Activated gamma-delta T cell treated with Interleukin-2 at 50 U/mL for 16 hours (primary cell): Measurements from ENCODE around the gene UBL7.
A peak's percentile ranks its signal among the peaks of the same experiment; 100 is the strongest.

Experiments used
- DNase-seq: peaks from one replicate; pipeline ENCODE4 v3.0.0-alpha.2; 2020

UBL7 gene

DNA sequence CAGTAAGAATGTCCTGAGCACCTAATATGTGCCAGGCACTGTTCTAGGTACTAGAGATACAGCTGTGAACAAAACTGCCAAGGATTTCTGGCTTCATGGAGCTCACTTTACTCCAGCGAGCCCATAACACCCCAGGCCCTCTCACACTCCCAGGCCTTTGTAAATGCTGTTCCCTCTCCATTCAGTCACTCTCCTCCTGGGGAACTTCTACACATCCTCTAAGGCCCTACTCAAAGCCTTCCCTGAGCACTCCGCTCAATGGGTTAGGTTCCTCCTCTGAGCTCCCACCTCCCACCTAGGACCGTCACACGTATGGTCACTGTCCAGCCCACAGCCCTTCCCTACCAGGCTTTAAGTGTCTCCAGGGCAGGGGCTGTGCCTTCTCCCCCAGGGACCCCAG, 54.4 kb downstream of the UBL7 start:
- no peak for DNase-seq

GRCh38 chr15:74405823-74406222, 55.1 kb downstream of the UBL7 start:
- DNase-seq: no peak

- DNase-seq: no peak
Measured at GRCh38 chr15:74403991-74404563, 56.9 kb downstream of the UBL7 start.

DNA sequence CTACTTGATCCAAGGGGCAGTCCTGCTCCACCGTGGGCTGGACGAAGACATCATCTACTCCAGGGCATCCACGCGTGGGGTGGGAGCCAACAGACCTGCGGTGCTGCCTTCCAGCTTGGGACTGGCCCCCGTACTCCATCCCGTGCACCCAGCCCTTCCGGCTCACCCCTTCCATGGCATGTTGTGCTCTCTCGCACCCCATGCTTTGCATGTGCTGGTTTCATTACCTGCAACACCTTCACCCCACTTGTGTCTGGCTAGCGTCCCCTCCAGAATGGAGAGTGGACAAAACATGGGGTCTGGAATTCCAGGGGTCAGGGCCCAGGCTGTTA, 57.4 kb downstream of the UBL7 start:
- DNase-seq: no peak

DNA sequence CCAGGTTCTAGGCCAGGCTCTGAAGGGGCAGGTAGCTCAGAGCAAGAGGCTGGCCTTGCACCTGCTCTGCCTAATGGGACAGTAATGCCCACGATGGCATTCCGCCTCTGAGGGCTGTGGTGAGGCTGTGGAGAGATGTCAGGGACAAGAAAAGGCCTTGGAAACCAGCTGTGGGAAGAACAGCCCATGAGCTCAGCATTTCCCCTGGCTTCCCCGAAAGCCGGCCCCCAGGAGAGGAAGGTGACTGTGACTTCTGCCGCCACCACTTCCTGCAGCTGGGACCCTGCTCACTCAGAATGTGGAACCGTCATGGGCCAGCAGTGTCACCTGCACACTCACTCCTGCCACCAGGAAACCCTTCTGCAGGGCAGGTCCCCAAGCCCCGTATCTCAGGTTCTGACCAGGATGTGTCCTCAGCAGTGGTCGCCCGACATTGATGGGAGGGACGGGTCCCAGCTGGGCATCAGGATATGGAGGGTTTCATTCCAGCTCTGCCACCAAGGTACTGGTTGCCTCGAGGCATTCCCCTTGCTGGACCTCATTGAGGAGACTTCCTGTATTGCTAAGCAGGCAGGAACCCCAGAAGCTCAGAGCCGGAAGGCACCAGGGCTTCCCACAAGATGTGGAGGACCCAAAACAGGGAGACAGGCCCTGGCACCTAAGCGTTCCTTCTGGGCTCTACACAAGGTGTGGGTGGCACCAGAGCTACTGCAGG, 57.9 kb downstream of the UBL7 start:
- peak; percentile 61 for DNase-seq

DNA sequence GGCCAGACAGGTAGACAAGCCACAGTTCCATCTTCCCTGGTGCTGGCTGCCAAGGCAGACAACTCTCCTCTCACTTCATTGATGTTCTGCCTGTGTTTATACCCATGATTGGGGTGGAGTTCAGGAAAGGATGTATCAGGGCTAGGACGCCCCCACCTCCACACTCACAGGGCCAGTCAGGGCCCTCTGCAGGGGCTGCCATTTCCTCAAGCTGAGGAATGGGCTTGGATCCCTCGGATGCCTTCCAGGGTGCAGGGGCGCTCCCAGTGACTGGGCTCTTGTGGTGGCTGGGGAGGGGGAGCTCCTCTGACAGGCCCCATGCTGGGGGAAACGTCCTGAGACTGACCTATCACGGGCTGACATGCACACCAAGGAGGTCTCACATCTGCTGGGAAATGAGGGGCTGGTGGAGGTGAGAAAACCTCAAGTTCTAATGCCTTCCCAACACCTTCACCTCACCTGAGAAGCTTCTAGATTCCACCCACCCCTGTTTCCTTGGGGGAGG, 58.6 kb downstream of the UBL7 start:
- DNase-seq: peak; percentile 15

- DNase-seq: peak; percentile 34
Measured at GRCh38 chr15:74400915-74401757, 59.8 kb downstream of the UBL7 start.

DNA sequence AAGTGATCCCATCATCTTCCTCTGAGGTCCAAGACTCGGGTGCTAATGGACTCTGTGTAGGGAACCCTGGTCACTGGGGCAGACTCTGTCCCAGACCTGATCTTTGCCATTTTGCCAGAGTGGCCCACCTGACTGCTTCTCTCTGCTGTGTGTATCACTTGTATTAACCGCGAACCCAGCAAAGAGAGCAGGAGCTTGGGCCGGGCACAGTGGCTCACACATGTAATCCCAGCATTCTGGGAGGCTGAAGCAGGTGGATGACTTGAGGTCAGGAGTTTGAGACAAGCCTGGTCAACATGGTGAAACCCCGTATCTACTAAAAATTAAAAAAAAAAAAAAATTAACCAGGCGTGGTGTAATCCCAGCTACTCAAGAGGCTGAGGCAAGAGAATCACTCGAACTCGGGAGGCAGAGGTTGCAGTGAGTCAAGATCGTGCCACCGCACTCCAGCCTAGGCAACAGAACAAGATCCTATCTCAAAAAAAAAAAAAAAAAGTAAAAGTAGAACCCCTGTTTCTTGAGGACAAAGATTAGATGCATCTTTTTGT, 60.6 kb downstream of the UBL7 start:
- peak; percentile 30 for DNase-seq

DNA sequence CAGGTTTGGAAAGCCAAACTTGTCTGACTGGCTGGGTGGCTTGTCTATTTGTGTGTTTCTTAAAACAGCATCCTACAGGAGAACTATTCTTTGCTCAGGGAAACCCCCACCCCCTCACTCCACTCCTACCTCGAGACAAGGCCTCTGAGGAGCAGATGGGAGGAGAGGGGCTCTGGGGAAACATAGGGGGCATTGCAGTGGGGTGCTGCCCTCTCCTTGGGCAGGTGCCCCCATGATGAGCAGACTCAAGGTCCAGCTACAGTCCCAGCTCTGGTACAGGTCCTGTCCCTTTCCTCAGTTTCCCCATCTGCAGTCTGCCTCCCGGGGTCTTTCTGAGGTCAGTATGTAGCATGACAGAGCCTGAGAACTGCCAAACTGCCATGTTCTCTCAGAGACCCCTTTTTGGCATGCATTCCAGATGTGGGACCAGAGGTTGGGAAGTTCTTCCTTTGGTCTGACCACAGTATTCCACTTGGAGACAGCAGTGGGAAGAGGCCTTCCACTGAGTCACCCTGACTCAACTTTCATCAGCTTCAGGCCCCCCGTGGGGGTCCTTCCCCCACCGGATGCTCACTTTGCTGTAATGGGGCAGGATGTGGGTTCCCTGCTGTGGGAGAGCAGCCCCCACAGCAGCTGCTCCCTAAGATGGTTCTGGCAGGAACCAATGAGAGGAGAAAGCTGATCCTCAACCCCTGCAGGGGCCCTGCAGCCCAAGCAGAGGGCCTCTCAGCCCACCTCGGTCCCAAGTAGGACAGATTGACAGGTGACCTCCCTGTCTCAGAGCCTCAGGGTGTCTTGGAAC, 61.2 kb downstream of the UBL7 start:
- DNase-seq: peak; percentile 61

- DNase-seq: no peak
Measured at GRCh38 chr15:74399100-74399499, 61.9 kb downstream of the UBL7 start.

DNA sequence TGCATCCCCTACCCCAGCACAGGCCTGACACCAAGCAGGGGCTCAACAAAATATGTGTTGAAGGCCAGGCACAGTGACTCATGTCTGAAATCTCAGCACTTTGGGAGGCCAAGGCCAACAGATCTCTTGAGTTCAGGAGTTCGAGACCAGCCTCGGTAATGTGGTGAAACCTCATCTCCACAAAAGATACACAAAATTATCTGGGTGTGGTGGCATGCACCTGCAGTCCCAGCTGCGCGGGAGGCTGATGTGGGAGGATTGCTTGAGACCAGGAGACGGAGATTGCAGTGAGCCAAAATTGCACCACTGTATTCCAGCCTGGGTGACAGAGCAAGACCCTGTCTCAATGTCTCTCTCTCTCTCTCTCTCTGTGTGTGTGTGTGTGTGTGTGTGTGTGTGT, 62.8 kb downstream of the UBL7 start:
- no peak for DNase-seq

DNA sequence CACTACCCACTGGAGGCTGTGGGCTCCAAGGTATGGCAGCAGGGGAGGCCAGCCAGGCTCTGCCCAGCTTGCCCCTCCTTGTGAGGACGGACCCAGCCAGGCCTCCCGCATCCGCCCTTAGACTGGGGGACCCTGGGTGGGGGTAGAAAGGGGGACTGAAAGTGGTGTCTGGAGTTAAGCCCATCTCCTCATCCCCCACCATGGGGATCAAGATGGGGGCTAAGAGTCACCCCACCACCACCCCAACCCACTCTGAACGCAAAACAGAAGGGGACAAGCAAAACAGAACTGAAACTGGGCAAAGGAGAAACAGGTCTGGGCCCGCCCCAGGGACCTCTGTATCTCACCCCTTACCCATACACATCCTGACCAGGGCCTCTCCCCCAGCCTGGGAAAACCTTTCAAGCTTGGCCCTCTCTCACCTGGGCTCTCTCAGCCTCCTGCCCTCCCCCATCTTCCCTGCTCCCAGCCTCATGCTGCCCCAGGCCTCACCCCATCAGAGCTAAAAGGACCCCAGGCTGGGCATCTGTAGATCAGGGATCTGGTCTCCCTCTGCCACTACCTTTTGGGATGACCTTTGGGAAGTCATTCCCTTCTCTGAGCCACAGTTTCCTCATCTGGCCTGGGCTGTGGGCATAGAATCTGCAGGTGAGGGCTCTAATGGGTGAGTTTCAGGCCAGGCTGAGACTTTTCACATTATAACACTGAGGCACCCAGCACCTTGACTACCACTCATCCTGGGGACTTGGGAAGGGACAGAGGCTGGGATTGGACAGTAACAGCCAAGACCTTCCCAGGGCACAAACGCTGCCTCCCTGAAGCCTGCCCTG, 63.5 kb downstream of the UBL7 start:
- no peak for DNase-seq

DNA sequence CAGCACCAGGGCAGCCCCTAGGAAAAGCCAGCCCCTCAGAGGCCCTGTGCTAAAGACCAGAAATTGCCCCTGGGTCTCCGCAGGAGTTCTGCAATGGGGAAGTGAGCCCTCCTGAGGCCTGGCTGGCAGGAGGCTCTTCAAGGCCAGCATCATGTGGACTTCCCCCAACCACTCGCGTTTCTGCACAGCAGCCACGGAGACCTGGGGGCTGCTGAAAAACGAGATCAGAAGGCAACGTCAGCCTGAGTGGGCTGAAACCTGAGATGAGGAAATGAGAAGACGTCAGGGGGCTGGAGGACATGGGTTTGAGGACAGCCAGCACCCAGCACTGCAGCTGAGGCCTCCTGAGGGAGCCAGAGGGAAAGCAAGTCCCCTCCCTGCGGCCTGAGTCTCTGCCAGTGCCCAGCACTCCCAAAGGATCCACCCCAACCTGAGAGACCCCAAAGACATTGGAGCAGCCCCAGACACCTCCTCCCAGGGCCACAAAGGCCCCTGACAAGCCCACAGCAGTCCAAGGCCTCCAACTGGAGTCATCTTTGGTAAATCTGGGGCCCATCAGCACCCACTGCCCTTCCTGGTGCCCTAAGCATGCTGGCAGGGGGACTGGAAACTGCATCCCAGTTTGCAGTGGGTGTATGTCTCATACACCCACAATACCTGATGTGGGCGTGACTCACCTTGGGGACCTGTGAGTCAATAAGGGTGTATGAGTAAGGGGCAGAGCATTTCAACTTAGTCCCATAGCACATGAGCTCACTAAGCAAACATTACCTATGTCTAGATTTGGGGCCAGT, 64.3 kb downstream of the UBL7 start:
- DNase-seq: peak; percentile 21

GRCh38 chr15:74396146-74396438, 64.9 kb downstream of the UBL7 start:
- no peak for DNase-seq
